Esophagus muscularis mucosa (tissue), 3 donors: ENCODE measurements around the gene IGFLR1.

ENCODE experiments used
- EP300 ChIP-seq: sonication (generic); formaldehyde crosslinking; IDR thresholded peaks from one replicate; pipeline ENCODE4 v1.6.1; 2017; ENCODE audit warnings: antibody characterized with exemption
- TF ChIP-seq, protein P1 (sequence below), 3 experiments: fragments of 200-600 bp in 2 of 3; fragments of 450-650 bp in 1 of 3; sonication (generic) in 2 of 3; IDR thresholded peaks; one replicate each; pipeline ENCODE4 v1.5.1; 2017 to 2019; ENCODE audit warnings: antibody characterized with exemption in 3 of 3, mild to moderate bottlenecking in 2 of 3, moderate library complexity in 1 of 3

DNA sequence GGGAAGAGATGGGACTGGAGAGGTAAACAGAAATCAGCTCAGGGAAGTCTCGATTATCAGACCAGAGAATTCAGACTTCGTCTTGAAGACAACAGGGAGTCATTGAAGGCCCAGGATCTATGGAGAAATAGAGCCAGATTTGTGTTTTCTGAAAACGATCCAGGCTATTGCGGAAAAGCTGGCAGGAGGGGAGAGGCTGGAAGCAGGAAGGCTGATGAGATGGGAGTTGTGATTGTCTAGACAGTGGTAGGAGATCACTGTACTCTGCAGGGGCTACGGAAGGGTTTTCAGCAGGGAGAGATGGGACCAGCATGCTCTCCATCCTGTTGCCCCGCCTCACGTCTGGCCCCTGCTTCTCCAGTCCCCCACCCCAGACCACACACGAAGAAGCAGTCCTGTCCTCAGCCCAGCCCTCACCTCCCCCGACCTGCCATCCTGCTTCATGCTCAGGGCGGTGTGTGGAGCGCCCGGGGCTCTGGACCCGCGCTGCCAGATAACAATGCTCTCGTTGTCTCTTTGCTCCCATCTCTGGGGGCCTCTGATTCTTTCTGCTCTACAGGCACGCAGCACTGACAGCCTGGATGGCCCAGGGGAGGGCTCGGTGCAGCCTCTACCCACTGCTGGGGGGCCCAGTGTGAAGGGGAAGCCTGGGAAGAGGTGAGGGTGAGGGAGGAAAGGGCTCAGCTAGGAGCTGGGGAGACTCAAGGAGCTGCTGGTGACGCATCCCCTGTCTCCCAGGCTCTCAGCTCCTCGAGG lies 35.0 kb upstream of the IGFLR1 start:
- TF ChIP-seq EP300 = no peak
- TF ChIP-seq, protein P1, sequence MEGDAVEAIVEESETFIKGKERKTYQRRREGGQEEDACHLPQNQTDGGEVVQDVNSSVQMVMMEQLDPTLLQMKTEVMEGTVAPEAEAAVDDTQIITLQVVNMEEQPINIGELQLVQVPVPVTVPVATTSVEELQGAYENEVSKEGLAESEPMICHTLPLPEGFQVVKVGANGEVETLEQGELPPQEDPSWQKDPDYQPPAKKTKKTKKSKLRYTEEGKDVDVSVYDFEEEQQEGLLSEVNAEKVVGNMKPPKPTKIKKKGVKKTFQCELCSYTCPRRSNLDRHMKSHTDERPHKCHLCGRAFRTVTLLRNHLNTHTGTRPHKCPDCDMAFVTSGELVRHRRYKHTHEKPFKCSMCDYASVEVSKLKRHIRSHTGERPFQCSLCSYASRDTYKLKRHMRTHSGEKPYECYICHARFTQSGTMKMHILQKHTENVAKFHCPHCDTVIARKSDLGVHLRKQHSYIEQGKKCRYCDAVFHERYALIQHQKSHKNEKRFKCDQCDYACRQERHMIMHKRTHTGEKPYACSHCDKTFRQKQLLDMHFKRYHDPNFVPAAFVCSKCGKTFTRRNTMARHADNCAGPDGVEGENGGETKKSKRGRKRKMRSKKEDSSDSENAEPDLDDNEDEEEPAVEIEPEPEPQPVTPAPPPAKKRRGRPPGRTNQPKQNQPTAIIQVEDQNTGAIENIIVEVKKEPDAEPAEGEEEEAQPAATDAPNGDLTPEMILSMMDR (IDR thresholded peaks at IDR 0.05) = no peak
